WTC11 (cell line): ENCODE results near the gene SLC7A5. TPM values are rescaled to one million over a fixed set of nuclear protein-coding genes. Genes with fewer than 3 reads are reported as not detected.
"Not testable (repeated sequence)": the region's sequence is repeated elsewhere in the genome, so short reads cannot be mapped to it uniquely, and the experiment has no call there.

Experiments used
- ATAC-seq: fragments of 200-7000 bp; cut with Tn5 transposase; 2 replicates; pipeline ENCODE4 v1.10.0; 2021; ENCODE audit warnings: mild to moderate bottlenecking, moderate library complexity
- CTCF ChIA-PET: fragments of 300-600 bp; sonication (Branson Sonifier 250); formaldehyde crosslinking; loops from one replicate; lab custom pipeline; 2021; ENCODE audit warnings: antibody characterized with exemption; lab: Charles Lee
- POLR2A ChIA-PET: fragments of 350-600 bp; sonication (Branson Sonifier 250); formaldehyde crosslinking; loops from one replicate; lab custom pipeline; 2021; ENCODE audit warnings: antibody characterized with exemption; lab: Charles Lee
- DNase-seq: peaks from one replicate; pipeline ENCODE4 v3.0.0; 2021; ENCODE audit warnings: low spot score
- H3K27ac Mint-ChIP-seq: 2 replicates; pipeline ENCODE4 v1.8.0; 2021; ENCODE audit warnings: mixed read lengths
- H3K27me3 Mint-ChIP-seq: 2 replicates; pipeline ENCODE4 v1.8.0; 2021; ENCODE audit warnings: low read depth, mild to moderate bottlenecking, moderate library complexity, mixed read lengths
- H3K36me3 Mint-ChIP-seq: 2 replicates; pipeline ENCODE4 v1.8.0; 2021; ENCODE audit warnings: mixed read lengths
- H3K4me1 Mint-ChIP-seq: 2 replicates; pipeline ENCODE4 v1.8.0; 2022; ENCODE audit warnings: mixed read lengths
- H3K4me3 Mint-ChIP-seq: 2 replicates; pipeline ENCODE4 v1.8.0; 2021; ENCODE audit warnings: mild to moderate bottlenecking, moderate library complexity, mixed read lengths
- H3K9me3 Mint-ChIP-seq: 2 replicates; pipeline ENCODE4 v1.8.0; 2021; ENCODE audit warnings: mixed read lengths
- ERG ChIP-seq: fragments of 250-450 bp; sonication (Bioruptor Pico); IDR thresholded peaks from 2 replicates; pipeline ENCODE4 v1.8.0; 2021; ENCODE audit warnings: mild to moderate bottlenecking
- FOXJ3 ChIP-seq: sonication (generic); formaldehyde crosslinking; IDR thresholded peaks from 2 replicates; pipeline ENCODE4 v1.9.0; 2021; ENCODE audit warnings: missing genetic modification reagents, mild to moderate bottlenecking, borderline replicate concordance
- FOXP1 ChIP-seq: sonication (generic); formaldehyde crosslinking; IDR thresholded peaks from 2 replicates; pipeline ENCODE4 v1.8.0; 2022; ENCODE audit warnings: missing genetic modification reagents, mild to moderate bottlenecking, moderate library complexity, borderline replicate concordance
- FOXP4 ChIP-seq: sonication (generic); formaldehyde crosslinking; IDR thresholded peaks from 2 replicates; pipeline ENCODE4 v1.8.0; 2022; ENCODE audit warnings: mild to moderate bottlenecking, missing genetic modification reagents
- NFYB ChIP-seq: sonication (generic); formaldehyde crosslinking; conservative IDR thresholded peaks from 2 replicates; pipeline ENCODE4 v1.8.0; 2022; ENCODE audit warnings: low read depth, missing genetic modification reagents
- SMAD3 ChIP-seq: sonication (generic); formaldehyde crosslinking; IDR thresholded peaks from 2 replicates; pipeline ENCODE4 v1.8.0; 2022; ENCODE audit warnings: missing genetic modification reagents, mild to moderate bottlenecking, borderline replicate concordance
- TCF7 ChIP-seq: sonication (generic); formaldehyde crosslinking; IDR thresholded peaks from 2 replicates; pipeline ENCODE4 v1.8.0; 2022; ENCODE audit warnings: mild to moderate bottlenecking, low read depth, missing genetic modification reagents, moderate library complexity
- TEAD1 ChIP-seq: sonication (generic); formaldehyde crosslinking; IDR thresholded peaks from 2 replicates; pipeline ENCODE4 v1.8.0; 2022; ENCODE audit warnings: mild to moderate bottlenecking, missing genetic modification reagents
- total RNA-seq: library from RNA; stranded (reverse); gene quantifications from 3 replicates; pipeline ENCODE4 v1.2.3, GENCODE V29; 2021
- TF ChIP-seq, protein P1 (sequence below): sonication (generic); formaldehyde crosslinking; IDR thresholded peaks from 2 replicates; pipeline ENCODE4 v1.8.0; 2022; ENCODE audit warnings: missing genetic modification reagents
- TF ChIP-seq, protein P2 (sequence below): fragments of 250-450 bp; sonication (Bioruptor Pico); IDR thresholded peaks from 2 replicates; pipeline ENCODE4 v1.9.0; 2021; ENCODE audit warnings: moderate library complexity, mild to moderate bottlenecking, inconsistent platforms, borderline replicate concordance
- TF ChIP-seq, protein P3 (sequence below): sonication (generic); formaldehyde crosslinking; conservative IDR thresholded peaks from 2 replicates; pipeline ENCODE4 v1.8.1; 2022; ENCODE audit warnings: mild to moderate bottlenecking, missing genetic modification reagents

SLC7A5 gene
- total RNA-seq, 1 experiment from 2014 or later = 197 TPM

DNA sequence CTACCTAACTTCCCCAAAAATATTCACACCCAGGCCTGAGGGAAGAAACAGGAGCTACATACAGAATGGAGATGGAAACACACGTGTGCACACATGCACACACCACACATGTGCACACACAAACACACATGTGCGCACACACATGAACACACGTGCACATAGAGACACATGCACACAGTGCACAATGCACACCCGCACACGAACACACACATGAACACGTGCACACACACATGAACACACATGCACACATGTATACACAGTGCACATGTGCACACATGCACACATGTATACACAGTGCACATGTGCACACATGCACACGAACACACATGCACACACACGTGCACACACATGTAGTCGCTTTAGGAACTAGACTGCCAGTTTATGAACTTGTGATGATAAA is 48.2 kb upstream of the SLC7A5 start (continued):
- TF ChIP-seq ERG = no peak
- TF ChIP-seq, protein P1, sequence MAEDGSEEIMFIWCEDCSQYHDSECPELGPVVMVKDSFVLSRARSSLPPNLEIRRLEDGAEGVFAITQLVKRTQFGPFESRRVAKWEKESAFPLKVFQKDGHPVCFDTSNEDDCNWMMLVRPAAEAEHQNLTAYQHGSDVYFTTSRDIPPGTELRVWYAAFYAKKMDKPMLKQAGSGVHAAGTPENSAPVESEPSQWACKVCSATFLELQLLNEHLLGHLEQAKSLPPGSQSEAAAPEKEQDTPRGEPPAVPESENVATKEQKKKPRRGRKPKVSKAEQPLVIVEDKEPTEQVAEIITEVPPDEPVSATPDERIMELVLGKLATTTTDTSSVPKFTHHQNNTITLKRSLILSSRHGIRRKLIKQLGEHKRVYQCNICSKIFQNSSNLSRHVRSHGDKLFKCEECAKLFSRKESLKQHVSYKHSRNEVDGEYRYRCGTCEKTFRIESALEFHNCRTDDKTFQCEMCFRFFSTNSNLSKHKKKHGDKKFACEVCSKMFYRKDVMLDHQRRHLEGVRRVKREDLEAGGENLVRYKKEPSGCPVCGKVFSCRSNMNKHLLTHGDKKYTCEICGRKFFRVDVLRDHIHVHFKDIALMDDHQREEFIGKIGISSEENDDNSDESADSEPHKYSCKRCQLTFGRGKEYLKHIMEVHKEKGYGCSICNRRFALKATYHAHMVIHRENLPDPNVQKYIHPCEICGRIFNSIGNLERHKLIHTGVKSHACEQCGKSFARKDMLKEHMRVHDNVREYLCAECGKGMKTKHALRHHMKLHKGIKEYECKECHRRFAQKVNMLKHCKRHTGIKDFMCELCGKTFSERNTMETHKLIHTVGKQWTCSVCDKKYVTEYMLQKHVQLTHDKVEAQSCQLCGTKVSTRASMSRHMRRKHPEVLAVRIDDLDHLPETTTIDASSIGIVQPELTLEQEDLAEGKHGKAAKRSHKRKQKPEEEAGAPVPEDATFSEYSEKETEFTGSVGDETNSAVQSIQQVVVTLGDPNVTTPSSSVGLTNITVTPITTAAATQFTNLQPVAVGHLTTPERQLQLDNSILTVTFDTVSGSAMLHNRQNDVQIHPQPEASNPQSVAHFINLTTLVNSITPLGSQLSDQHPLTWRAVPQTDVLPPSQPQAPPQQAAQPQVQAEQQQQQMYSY (CRISPR knock-in tag) = no peak
- no peak for TF ChIP-seq TEAD1 (CRISPR knock-in tag)
- TF ChIP-seq FOXP4 = no peak
- no peak for TF ChIP-seq SMAD3
- no peak for TF ChIP-seq TCF7 (CRISPR knock-in tag)
- no peak for TF ChIP-seq NFYB (CRISPR knock-in tag)

- Mint-ChIP-seq H3K9me3 (no peaks in the 10 kb centered on the region; the same call in 1 of the 2 replicates), H3K27ac (no peak overlapping the region), H3K4me3 (no peak overlapping the region), H3K36me3 (no peaks in the 10 kb centered on the region), H3K4me1 (no peaks in the 10 kb centered on the region; the same call in 1 of the 2 replicates), H3K27me3 (no peaks in the 10 kb centered on the region)
- no peak for TF ChIP-seq FOXJ3
- TF ChIP-seq, protein P2, sequence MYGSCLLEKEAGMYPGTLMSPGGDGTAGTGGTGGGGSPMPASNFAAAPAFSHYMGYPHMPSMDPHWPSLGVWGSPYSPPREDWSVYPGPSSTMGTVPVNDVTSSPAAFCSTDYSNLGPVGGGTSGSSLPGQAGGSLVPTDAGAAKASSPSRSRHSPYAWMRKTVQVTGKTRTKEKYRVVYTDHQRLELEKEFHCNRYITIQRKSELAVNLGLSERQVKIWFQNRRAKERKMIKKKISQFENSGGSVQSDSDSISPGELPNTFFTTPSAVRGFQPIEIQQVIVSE (CRISPR knock-in tag) = no peak
- TF ChIP-seq, protein P3, sequence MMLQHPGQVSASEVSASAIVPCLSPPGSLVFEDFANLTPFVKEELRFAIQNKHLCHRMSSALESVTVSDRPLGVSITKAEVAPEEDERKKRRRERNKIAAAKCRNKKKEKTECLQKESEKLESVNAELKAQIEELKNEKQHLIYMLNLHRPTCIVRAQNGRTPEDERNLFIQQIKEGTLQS (CRISPR knock-in tag) = no peak
- TF ChIP-seq FOXP1 (CRISPR knock-in tag) = no peak
- CTCF ChIA-PET = interaction anchor here (0.6 to 3.5 kb wide), 3 partner anchors 65 to 136 kb away, joined by 3 to 21 read pairs (median 5); no protein-coding TSS in a partner anchor
- DNase-seq (no peak), ATAC-seq (no peak)
- POLR2A ChIA-PET = interaction anchor here (0.7 kb wide), 1 partner anchor 91 kb away, joined by 4 read pairs; no protein-coding TSS in a partner anchor
These were observed 45.5 kb upstream of the SLC7A5 start for GRCh38 chr16:87914812-87915211.

DNA sequence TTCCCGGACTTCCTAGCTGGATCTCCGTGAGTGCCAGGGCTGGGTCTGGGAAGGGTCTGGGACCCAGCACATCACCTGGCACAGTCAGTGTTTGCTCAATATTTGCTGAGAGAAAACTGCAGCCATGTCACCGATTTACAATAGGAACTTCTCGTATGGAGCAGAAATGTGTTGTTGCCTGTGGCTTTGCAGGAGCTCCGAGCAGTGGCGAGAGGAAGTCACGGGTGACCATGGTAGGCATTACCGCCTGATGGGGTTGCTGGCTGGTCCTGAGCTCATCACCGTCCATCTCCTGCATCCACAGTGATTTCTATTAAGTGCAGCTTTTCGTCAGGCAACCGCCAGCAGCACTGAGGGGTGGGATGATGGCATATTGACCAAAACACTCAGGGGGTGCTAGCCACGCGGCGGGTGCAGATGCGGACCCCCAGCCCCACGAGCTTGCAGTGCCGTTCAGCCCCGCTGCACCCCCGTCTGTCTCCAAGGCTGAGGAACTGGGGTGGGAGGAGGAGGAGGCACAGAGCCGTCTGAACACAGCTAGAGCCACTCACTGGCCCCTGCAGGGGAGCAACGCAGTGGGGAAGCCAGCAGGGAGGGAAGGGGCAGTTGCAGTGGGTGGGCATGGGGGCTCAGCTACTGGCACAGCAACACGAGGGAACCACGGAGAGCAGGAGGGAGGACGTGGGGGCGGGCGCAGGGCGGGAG is 44.9 kb upstream of the SLC7A5 start:
- not testable (repeated sequence) for H3K36me3 Mint-ChIP-seq, H3K4me3 Mint-ChIP-seq, ATAC-seq, H3K9me3 Mint-ChIP-seq, H3K27me3 Mint-ChIP-seq, H3K4me1 Mint-ChIP-seq, DNase-seq, H3K27ac Mint-ChIP-seq
- ChIA-PET POLR2A (interaction anchor here (0.7 kb wide), 1 partner anchor 18 kb away, joined by 3 read pairs; no protein-coding TSS in a partner anchor), CTCF (interaction anchor here (0.7 to 3.5 kb wide), 3 partner anchors 64 to 146 kb away, joined by 3 to 21 read pairs (median 5); no protein-coding TSS in a partner anchor)

- H3K9me3 Mint-ChIP-seq, H3K27ac Mint-ChIP-seq, POLR2A ChIA-PET, H3K36me3 Mint-ChIP-seq, DNase-seq, H3K4me1 Mint-ChIP-seq, H3K4me3 Mint-ChIP-seq, H3K27me3 Mint-ChIP-seq, ATAC-seq: not testable (repeated sequence)
- CTCF ChIA-PET = interaction anchor here (0.5 kb wide), 1 partner anchor 1908 kb away, joined by 4 read pairs; no protein-coding TSS in a partner anchor
These were observed 43.4 kb upstream of the SLC7A5 start for GRCh38 chr16:87912691-87913090.

DNA sequence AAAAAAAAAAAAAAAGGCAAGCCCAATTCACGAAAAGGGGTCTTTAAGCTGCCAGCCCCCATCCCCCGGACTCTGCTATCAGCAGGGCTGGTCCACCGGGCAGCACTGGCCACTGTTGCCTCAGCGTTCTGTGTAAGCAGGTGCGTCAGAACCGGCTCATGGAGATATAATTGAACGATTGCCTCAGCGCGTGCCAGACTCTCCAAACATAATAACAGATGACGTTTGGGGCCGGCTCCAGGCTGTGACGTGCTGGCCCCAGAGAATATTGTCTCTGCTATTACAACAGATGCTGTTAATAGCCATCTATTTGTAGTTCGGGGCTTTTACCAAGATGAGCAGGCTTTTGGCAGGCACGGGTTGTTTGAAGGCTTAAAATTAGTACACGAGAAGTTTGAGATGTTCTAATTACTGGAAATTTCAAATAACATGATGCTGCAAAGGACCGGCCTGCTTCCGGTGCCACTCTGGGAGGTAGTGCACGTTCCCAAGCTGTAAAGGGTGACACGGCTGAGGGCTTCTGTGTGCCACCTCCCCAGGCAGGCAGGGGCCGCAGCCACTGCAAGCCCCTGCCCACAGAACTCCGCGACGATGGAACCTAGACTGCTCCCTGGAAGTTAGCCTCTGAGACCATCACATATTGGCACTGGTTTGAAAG is 41.9 kb upstream of the SLC7A5 start:
- CTCF ChIA-PET, H3K4me3 Mint-ChIP-seq, H3K27ac Mint-ChIP-seq, DNase-seq, H3K27me3 Mint-ChIP-seq, H3K4me1 Mint-ChIP-seq, ATAC-seq, H3K9me3 Mint-ChIP-seq, H3K36me3 Mint-ChIP-seq: not testable (repeated sequence)
- POLR2A ChIA-PET = interaction anchor here (0.6 kb wide), 1 partner anchor 39 kb away, joined by 4 read pairs; no protein-coding TSS in a partner anchor
